ENCODE data around the gene NKX1-1.

Gene NKX1-1

GRCh38 chr4:1367936-1368289 is 38.3 kb downstream of the NKX1-1 start:
- WGBS, result 90% methylated on average over 10 of the region's 10 CpGs
- no peak overlapping the region for H2AK5ac ChIP-seq (ENCODE audit: low read length, severe bottlenecking)
- no peaks in the 10 kb centered on the region for H3K9me3 ChIP-seq (ENCODE audit: control insufficient read depth, low read length)
- H2AFZ ChIP-seq (ENCODE audit: low read depth, low read length), result no peak overlapping the region
- no peak overlapping the region for H3K9ac ChIP-seq (ENCODE audit: low read length)
- H2BK5ac ChIP-seq (ENCODE audit: low read depth, low read length, poor library complexity, severe bottlenecking), result no peak overlapping the region
- no peak overlapping the region for H2BK15ac ChIP-seq (ENCODE audit: low read depth, poor library complexity, severe bottlenecking)
- H2BK120ac ChIP-seq (ENCODE audit: low read depth, low read length), result no peak overlapping the region
- no peak overlapping the region for H3K14ac ChIP-seq (ENCODE audit: low read length in 2 of 2)
- no peak overlapping the region for H3K27ac ChIP-seq (ENCODE audit: low read length, poor library complexity, severe bottlenecking)
- H3K4me2 ChIP-seq (ENCODE audit: low read length, poor library complexity, severe bottlenecking), result no peak overlapping the region
- H2BK12ac ChIP-seq (ENCODE audit: low read length in 2 of 2), result no peak overlapping the region
- H3K36me3 ChIP-seq (ENCODE audit: control insufficient read depth in 1 of 2, insufficient read depth in 2 of 2, low read depth in 1 of 2, low read length in 2 of 2), result peaks cover 40 to 74% of the 10 kb centered on the region in 2 experiments
- no peak overlapping the region for H3K4me3 ChIP-seq (ENCODE audit: insufficient read depth in 1 of 2, low read depth in 1 of 2, low read length in 2 of 2)
- DNase-seq, result no peak
- no peaks in the 10 kb centered on the region for H3K27me3 ChIP-seq (ENCODE audit: control insufficient read depth in 1 of 2, insufficient read depth in 1 of 2, low read length in 2 of 2)
- no peak overlapping the region for H4K91ac ChIP-seq (ENCODE audit: low read length)
- no peak overlapping the region for H3K23ac ChIP-seq (ENCODE audit: low read length in 2 of 2)
- no peaks in the 10 kb centered on the region for H3K4me1 ChIP-seq (ENCODE audit: control insufficient read depth, insufficient read depth, low read depth, low read length)
- peaks cover 7% of the 10 kb centered on the region for H3K79me1 ChIP-seq (replicated peaks; ENCODE audit: low read length, poor library complexity, severe bottlenecking)
- H3K4ac ChIP-seq (ENCODE audit: low read depth in 1 of 2, low read length in 2 of 2), result no peak overlapping the region
- H3K18ac ChIP-seq (ENCODE audit: low read depth in 1 of 2, low read length in 2 of 2), result no peak overlapping the region
- H4K8ac ChIP-seq (ENCODE audit: low read length), result no peak overlapping the region

- H2AFZ ChIP-seq (ENCODE audit: low read depth, low read length), result no peak overlapping the region
- H2BK5ac ChIP-seq (ENCODE audit: low read depth, low read length, poor library complexity, severe bottlenecking), result no peak overlapping the region
- no peaks in the 10 kb centered on the region for H3K4me1 ChIP-seq (ENCODE audit: control insufficient read depth, insufficient read depth, low read depth, low read length)
- H3K9ac ChIP-seq (ENCODE audit: low read length), result no peak overlapping the region
- no peak overlapping the region for H3K4me2 ChIP-seq (ENCODE audit: low read length, poor library complexity, severe bottlenecking)
- no peak overlapping the region for H2BK15ac ChIP-seq (ENCODE audit: low read depth, poor library complexity, severe bottlenecking)
- no peak overlapping the region for H3K27ac ChIP-seq (ENCODE audit: low read length, poor library complexity, severe bottlenecking)
- H2BK120ac ChIP-seq (ENCODE audit: low read depth, low read length), result no peak overlapping the region
- H3K27me3 ChIP-seq (ENCODE audit: control insufficient read depth in 1 of 2, insufficient read depth in 1 of 2, low read length in 2 of 2), result no peaks in the 10 kb centered on the region
- peaks cover 38 to 74% of the 10 kb centered on the region in 2 experiments for H3K36me3 ChIP-seq (ENCODE audit: control insufficient read depth in 1 of 2, insufficient read depth in 2 of 2, low read depth in 1 of 2, low read length in 2 of 2)
- no peaks in the 10 kb centered on the region for H3K9me3 ChIP-seq (ENCODE audit: control insufficient read depth, low read length)
- H3K23ac ChIP-seq (ENCODE audit: low read length in 2 of 2), result no peak overlapping the region
- H2BK12ac ChIP-seq (ENCODE audit: low read length in 2 of 2), result no peak overlapping the region
- H3K4me3 ChIP-seq (ENCODE audit: insufficient read depth in 1 of 2, low read depth in 1 of 2, low read length in 2 of 2), result no peak overlapping the region
- no peak overlapping the region for H3K14ac ChIP-seq (ENCODE audit: low read length in 2 of 2)
- H3K4ac ChIP-seq (ENCODE audit: low read depth in 1 of 2, low read length in 2 of 2), result no peak overlapping the region
- DNase-seq, result no peak
- 96% methylated on average over 17 of the region's 17 CpGs for WGBS
- H3K79me1 ChIP-seq (replicated peaks; ENCODE audit: low read length, poor library complexity, severe bottlenecking), result peaks cover 11% of the 10 kb centered on the region
- H3K18ac ChIP-seq (ENCODE audit: low read depth in 1 of 2, low read length in 2 of 2), result no peak overlapping the region
- H2AK5ac ChIP-seq (ENCODE audit: low read length, severe bottlenecking), result no peak overlapping the region
- H4K91ac ChIP-seq (ENCODE audit: low read length), result no peak overlapping the region
- H4K8ac ChIP-seq (ENCODE audit: low read length), result no peak overlapping the region
These were observed 38.9 kb downstream of the NKX1-1 start for GRCh38 chr4:1367230-1367935.

GRCh38 chr4:1366371-1367229 is 39.6 kb downstream of the NKX1-1 start:
- 95% methylated on average over 35 of the region's 35 CpGs for WGBS
- no peak overlapping the region for H2BK5ac ChIP-seq (ENCODE audit: low read depth, low read length, poor library complexity, severe bottlenecking)
- H3K4me3 ChIP-seq (ENCODE audit: insufficient read depth in 1 of 2, low read depth in 1 of 2, low read length in 2 of 2), result no peak overlapping the region
- no peak overlapping the region for H2BK12ac ChIP-seq (ENCODE audit: low read length in 2 of 2)
- no peaks in the 10 kb centered on the region for H3K4me1 ChIP-seq (ENCODE audit: control insufficient read depth, insufficient read depth, low read depth, low read length)
- H3K27me3 ChIP-seq (ENCODE audit: control insufficient read depth in 1 of 2, insufficient read depth in 1 of 2, low read length in 2 of 2), result no peaks in the 10 kb centered on the region
- no peak overlapping the region for H2AFZ ChIP-seq (ENCODE audit: low read depth, low read length)
- peaks cover 14% of the 10 kb centered on the region for H3K79me1 ChIP-seq (replicated peaks; ENCODE audit: low read length, poor library complexity, severe bottlenecking)
- H3K18ac ChIP-seq (ENCODE audit: low read depth in 1 of 2, low read length in 2 of 2), result no peak overlapping the region
- H3K27ac ChIP-seq (ENCODE audit: low read length, poor library complexity, severe bottlenecking), result no peak overlapping the region
- H3K4ac ChIP-seq (ENCODE audit: low read depth in 1 of 2, low read length in 2 of 2), result no peak overlapping the region
- no peak overlapping the region for H3K23ac ChIP-seq (ENCODE audit: low read length in 2 of 2)
- no peak overlapping the region for H2BK120ac ChIP-seq (ENCODE audit: low read depth, low read length)
- H3K9ac ChIP-seq (ENCODE audit: low read length), result no peak overlapping the region
- H4K8ac ChIP-seq (ENCODE audit: low read length), result no peak overlapping the region
- DNase-seq, result no peak
- no peaks in the 10 kb centered on the region for H3K9me3 ChIP-seq (ENCODE audit: control insufficient read depth, low read length)
- no peak overlapping the region for H2AK5ac ChIP-seq (ENCODE audit: low read length, severe bottlenecking)
- no peak overlapping the region for H2BK15ac ChIP-seq (ENCODE audit: low read depth, poor library complexity, severe bottlenecking)
- no peak overlapping the region for H3K14ac ChIP-seq (ENCODE audit: low read length in 2 of 2)
- H3K4me2 ChIP-seq (ENCODE audit: low read length, poor library complexity, severe bottlenecking), result no peak overlapping the region
- peaks cover 30 to 74% of the 10 kb centered on the region in 2 experiments for H3K36me3 ChIP-seq (ENCODE audit: control insufficient read depth in 1 of 2, insufficient read depth in 2 of 2, low read depth in 1 of 2, low read length in 2 of 2)
- H4K91ac ChIP-seq (ENCODE audit: low read length), result no peak overlapping the region

Data from mesenchymal stem cell (in vitro differentiated cells and primary cell).